B cell (primary cell): Measurements from ENCODE around the gene TEF. TPM values are rescaled to one million over a fixed set of nuclear protein-coding genes. Genes with fewer than 3 reads are reported as not detected.

Experiments used
- ATAC-seq: fragments of 200-7000 bp; cut with Tn5 transposase; one replicate; pipeline ENCODE4 v1.10.0; 2021; ENCODE audit warnings: low read depth, mild to moderate bottlenecking, moderate number of reproducible peaks, moderate library complexity
- CTCF ChIA-PET: fragments of 350-600 bp; sonication (Branson Sonifier 250); formaldehyde crosslinking; loops from one replicate; lab custom pipeline; 2021; ENCODE audit warnings: antibody characterized with exemption, inconsistent platforms; lab: Charles Lee
- POLR2A ChIA-PET: fragments of 350-600 bp; sonication (Branson Sonifier 250); formaldehyde crosslinking; loops from one replicate; lab custom pipeline; 2021; ENCODE audit warnings: antibody characterized with exemption; lab: Charles Lee
- DNase-seq: peaks from one replicate; pipeline ENCODE4 v3.0.0; 2013
- H2AFZ ChIP-seq: 2 replicates; pipeline ENCODE4 v1.6.1; 2012; ENCODE audit warnings: mild to moderate bottlenecking, low read depth, low read length; ENCODE audit not compliant: insufficient read depth, poor library complexity, severe bottlenecking
- H3K27ac ChIP-seq, 2 donors: 1 replicate in 1 of 2; 2 replicates in 1 of 2; pipeline ENCODE4 v1.5.1; 2012 to 2013; ENCODE audit warnings: low read length in 2 of 2, mild to moderate bottlenecking in 2 of 2, moderate library complexity in 1 of 2
- H3K27me3 ChIP-seq, 4 experiments: fragments of 200-600 bp in 1 of 4; sonication (generic) in 1 of 4; replicated peaks in 1 of 4; 1 replicate in 2 of 4; 2 replicates in 2 of 4; pipeline versions ENCODE4 v1.6.1 to v1.7.0; 2013 to 2016; ENCODE audit warnings: low read length in 3 of 4, mild to moderate bottlenecking in 2 of 4, mixed read lengths in 1 of 4, moderate library complexity in 1 of 4; ENCODE audit not compliant: insufficient read depth in 4 of 4, control insufficient read depth in 3 of 4; ENCODE audit errors: control extremely low read depth in 1 of 4
- H3K36me3 ChIP-seq, 2 experiments: replicated peaks in 1 of 2; 1 replicate in 1 of 2; 2 replicates in 1 of 2; pipeline versions ENCODE4 v1.6.1 to v1.7.1; 2013; ENCODE audit warnings: low read length in 1 of 2; ENCODE audit not compliant: insufficient read depth in 2 of 2, control insufficient read depth in 1 of 2; ENCODE audit errors: control extremely low read depth in 1 of 2, extremely low read depth in 1 of 2
- H3K4me1 ChIP-seq, 2 donors: fragments of 200-600 bp in 1 of 2; sonication (generic) in 1 of 2; 1 replicate in 1 of 2; 2 replicates in 1 of 2; pipeline versions ENCODE4 v1.5.1 to v1.6.1; 2013 to 2017; ENCODE audit warnings: low read length in 2 of 2; ENCODE audit not compliant: control insufficient read depth in 2 of 2, insufficient read depth in 2 of 2
- H3K4me2 ChIP-seq: replicated peaks from 2 replicates; pipeline ENCODE3; 2012; ENCODE audit warnings: mild to moderate bottlenecking, low read depth, low read length; ENCODE audit not compliant: poor library complexity, severe bottlenecking
- H3K4me3 ChIP-seq, 5 experiments: fragments of 200-600 bp in 1 of 5; sonication (generic) in 1 of 5; 1 replicate in 3 of 5; 2 replicates in 2 of 5; pipeline versions ENCODE4 v1.5.1 to v1.7.0; 2011 to 2016; ENCODE audit warnings: low read length in 4 of 5, mild to moderate bottlenecking in 4 of 5, low read depth in 2 of 5, control low read depth in 1 of 5, moderate library complexity in 1 of 5; ENCODE audit not compliant: insufficient read depth in 1 of 5; ENCODE audit errors: control extremely low read depth in 1 of 5, extremely low read depth in 1 of 5
- H3K79me2 ChIP-seq: fragments of 200-600 bp; sonication (generic); one replicate; pipeline ENCODE4 v1.6.0; 2016; ENCODE audit warnings: low read length; ENCODE audit not compliant: control insufficient read depth, insufficient read depth
- H3K9ac ChIP-seq: fragments of 200-600 bp; sonication (generic); 2 replicates; pipeline ENCODE4 v1.6.1; 2017; ENCODE audit warnings: mild to moderate bottlenecking, low read length, moderate library complexity
- H3K9me3 ChIP-seq, 3 donors: one replicate each; pipeline versions ENCODE4 v1.6.1 to v1.7.1; 2013; ENCODE audit warnings: low read length in 2 of 3; ENCODE audit not compliant: control insufficient read depth in 2 of 3, insufficient read depth in 1 of 3; ENCODE audit errors: control extremely low read depth in 1 of 3
- H4K20me1 ChIP-seq: 2 replicates; pipeline ENCODE4 v1.6.0; 2012; ENCODE audit warnings: mild to moderate bottlenecking, low read length; ENCODE audit not compliant: insufficient read depth, control insufficient read depth, poor library complexity, severe bottlenecking
- H3K27ac Mint-ChIP-seq: one replicate; pipeline ENCODE4 v1.8.0; 2021; ENCODE audit warnings: mixed read lengths
- H3K27me3 Mint-ChIP-seq: one replicate; pipeline ENCODE4 v1.8.0; 2021; ENCODE audit warnings: mixed read lengths
- H3K4me1 Mint-ChIP-seq: one replicate; pipeline ENCODE4 v1.8.0; 2021; ENCODE audit warnings: mixed read lengths
- H3K4me3 Mint-ChIP-seq: one replicate; pipeline ENCODE4 v1.8.0; 2021; ENCODE audit warnings: mixed read lengths
- H3K9me3 Mint-ChIP-seq: one replicate; pipeline ENCODE4 v1.8.0; 2022; ENCODE audit warnings: mixed read lengths; ENCODE audit not compliant: insufficient read depth
- CTCF ChIP-seq: fragments of 200-600 bp; IDR thresholded peaks from one replicate; pipeline ENCODE4 v1.8.0; 2022; ENCODE audit warnings: antibody characterized with exemption, mild to moderate bottlenecking
- EZH2 ChIP-seq: IDR thresholded peaks from 2 replicates; pipeline ENCODE4 v1.6.1; 2012; ENCODE audit warnings: borderline replicate concordance, low read depth, mild to moderate bottlenecking, moderate library complexity, low read length; ENCODE audit not compliant: insufficient read depth, poor library complexity, severe bottlenecking
- WGBS: methylation state at CpG from one replicate; pipeline ENCODE4 v1.1.5; 2013; ENCODE audit warnings: missing lambda C conversion rate; ENCODE audit not compliant: insufficient coverage; 5-methylcytosine and 5-hydroxymethylcytosine counted together
- intact Hi-C: fragments of 100-400 bp; cut with micrococcal nuclease; formaldehyde crosslinking; loops from one replicate; pipeline ENCODE4 v1.10.0; 2022
- polyA plus RNA-seq: library from polyadenylated mRNA; depleted of rRNA; stranded (reverse); fragments of >200 nt; gene quantifications from 2 replicates; pipeline ENCODE4 v1.2.3, GENCODE V29; 2012
- total RNA-seq, 2 donors: library from RNA; stranded (reverse); fragments of 120-200 nt in 1 of 2; gene quantifications; 1 replicate in 1 of 2; 2 replicates in 1 of 2; pipeline versions ENCODE4 v1.2.3 to v1.2.4, GENCODE V29; 2013 to 2022

Gene TEF
- total and polyA plus RNA-seq, 2 donors (not counting 1 experiment from before 2014, with no cell fraction given): 5.0 to 5.5 TPM

- TF ChIP-seq EZH2: no peak
- no peak for TF ChIP-seq CTCF
- Histone ChIP-seq H3K27ac (no peak overlapping the region), H3K9ac (no peak overlapping the region), H3K4me2 (no peak overlapping the region), H3K36me3 (no peaks in the 10 kb centered on the region), H3K4me3 (no peak overlapping the region), H4K20me1 (no peaks in the 10 kb centered on the region), H3K4me1 (no peaks in the 10 kb centered on the region), H3K9me3 (no peaks in the 10 kb centered on the region), H2AFZ (no peak overlapping the region), H3K79me2 (no peaks in the 10 kb centered on the region), H3K27me3 (peaks cover 0 to 11% (median 0%) of the 10 kb centered on the region in 4 experiments)
- Mint-ChIP-seq H3K27me3 (no peaks in the 10 kb centered on the region), H3K4me3 (no peak overlapping the region), H3K4me1 (no peaks in the 10 kb centered on the region), H3K9me3 (no peaks in the 10 kb centered on the region), H3K27ac (no peak overlapping the region)
- no CpG with 5 or more reads among the region's 5 CpGs for WGBS
- DNase-seq: no peak
- ATAC-seq: no peak
- POLR2A ChIA-PET: interaction anchor here (0.6 kb wide), 1 partner anchor 10 kb away, joined by 5 read pairs; no protein-coding TSS in a partner anchor
- CTCF ChIA-PET: interaction anchor here (2.2 kb wide), 1 partner anchor 152 kb away, joined by 6 read pairs; no protein-coding TSS in a partner anchor
- intact Hi-C loops: no loop called here
Measured at GRCh38 chr22:41365425-41365824, 16.3 kb upstream of the TEF start.

- Histone ChIP-seq H3K4me1 (no peaks in the 10 kb centered on the region), H3K4me3 (no peak overlapping the region), H3K36me3 (no peaks in the 10 kb centered on the region), H3K9ac (no peak overlapping the region), H3K27me3 (peaks cover 0 to 11% (median 0%) of the 10 kb centered on the region in 4 experiments), H3K27ac (no peak overlapping the region), H4K20me1 (no peaks in the 10 kb centered on the region), H3K9me3 (no peaks in the 10 kb centered on the region), H3K4me2 (no peak overlapping the region), H3K79me2 (no peaks in the 10 kb centered on the region), H2AFZ (no peak overlapping the region)
- Mint-ChIP-seq H3K9me3 (no peaks in the 10 kb centered on the region), H3K27me3 (peaks cover 4% of the 10 kb centered on the region), H3K4me1 (no peaks in the 10 kb centered on the region), H3K4me3 (no peak overlapping the region), H3K27ac (no peak overlapping the region)
- DNase-seq (no peak), ATAC-seq (no peak)
- ChIA-PET POLR2A (no interaction called here), CTCF (interaction anchor here (0.5 to 2.2 kb wide), 2 partner anchors 8 to 151 kb away, joined by 4 to 6 read pairs; no protein-coding TSS in a partner anchor)
- WGBS: 72% methylated on average over 10 of the region's 17 CpGs
- intact Hi-C loops: no loop called here
- no peak for TF ChIP-seq EZH2
Measured at GRCh38 chr22:41366323-41367029, 15.3 kb upstream of the TEF start.
